NCI-H2107 treated with DMSO at 0.1 percent for 48 hours (cell line): Measurements from ENCODE around the gene PTOV1.
A peak's percentile ranks its signal among the peaks of the same experiment; 100 is the strongest.

ENCODE experiments used
- DNase-seq: peaks from one replicate; lab custom pipeline; 2025; ENCODE audit not compliant: unreplicated experiment; lab: John Stamatoyannopoulos, UW

Gene PTOV1

DNA sequence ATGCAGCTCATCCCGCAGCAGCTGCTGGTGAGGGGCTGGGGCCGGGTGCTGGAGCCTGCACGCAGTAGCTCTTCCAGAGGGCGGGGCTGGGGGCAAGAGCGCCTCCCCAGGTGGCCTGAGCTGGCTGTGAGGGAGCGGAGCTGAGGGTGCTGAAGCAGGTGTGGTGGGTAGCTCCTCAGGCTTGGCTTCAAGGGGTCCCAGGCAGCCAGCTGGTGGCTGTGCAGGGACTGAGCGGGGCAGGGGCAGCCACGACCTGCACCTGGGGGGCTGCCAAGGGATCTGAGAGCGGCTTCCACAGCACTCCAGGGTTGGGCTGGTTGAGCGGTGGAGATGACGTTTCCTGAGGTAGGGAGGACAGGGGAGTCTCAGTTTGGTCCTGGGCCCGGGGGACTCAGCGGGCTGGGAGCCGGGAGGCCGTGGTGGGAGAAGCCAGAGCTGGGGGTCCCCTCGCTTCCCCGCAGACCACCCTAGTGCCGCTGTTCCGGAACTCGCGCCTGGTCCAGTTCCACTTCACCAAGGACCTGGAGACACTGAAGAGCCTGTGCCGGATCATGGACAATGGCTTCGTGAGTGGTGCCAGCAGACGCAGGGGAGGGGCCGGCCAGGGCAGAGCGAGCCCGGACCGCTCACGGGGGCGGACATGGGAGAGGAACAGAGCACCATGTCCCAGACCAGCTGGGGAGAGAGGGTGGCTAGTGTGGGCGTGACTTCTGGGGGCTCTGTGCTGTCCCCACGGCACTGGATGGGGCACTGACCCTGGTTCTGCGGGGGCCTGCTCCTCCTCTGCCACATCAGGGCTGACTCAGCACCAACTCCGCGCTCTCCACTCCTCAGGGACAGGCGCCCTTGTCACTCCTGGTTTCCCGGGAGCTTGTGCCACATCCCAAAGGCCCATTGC, 7.4 kb downstream of the PTOV1 start:
- no peak for DNase-seq

- DNase-seq = no peak
Observed at GRCh38 chr19:49859682-49860335, 8.8 kb downstream of the PTOV1 start.

DNA sequence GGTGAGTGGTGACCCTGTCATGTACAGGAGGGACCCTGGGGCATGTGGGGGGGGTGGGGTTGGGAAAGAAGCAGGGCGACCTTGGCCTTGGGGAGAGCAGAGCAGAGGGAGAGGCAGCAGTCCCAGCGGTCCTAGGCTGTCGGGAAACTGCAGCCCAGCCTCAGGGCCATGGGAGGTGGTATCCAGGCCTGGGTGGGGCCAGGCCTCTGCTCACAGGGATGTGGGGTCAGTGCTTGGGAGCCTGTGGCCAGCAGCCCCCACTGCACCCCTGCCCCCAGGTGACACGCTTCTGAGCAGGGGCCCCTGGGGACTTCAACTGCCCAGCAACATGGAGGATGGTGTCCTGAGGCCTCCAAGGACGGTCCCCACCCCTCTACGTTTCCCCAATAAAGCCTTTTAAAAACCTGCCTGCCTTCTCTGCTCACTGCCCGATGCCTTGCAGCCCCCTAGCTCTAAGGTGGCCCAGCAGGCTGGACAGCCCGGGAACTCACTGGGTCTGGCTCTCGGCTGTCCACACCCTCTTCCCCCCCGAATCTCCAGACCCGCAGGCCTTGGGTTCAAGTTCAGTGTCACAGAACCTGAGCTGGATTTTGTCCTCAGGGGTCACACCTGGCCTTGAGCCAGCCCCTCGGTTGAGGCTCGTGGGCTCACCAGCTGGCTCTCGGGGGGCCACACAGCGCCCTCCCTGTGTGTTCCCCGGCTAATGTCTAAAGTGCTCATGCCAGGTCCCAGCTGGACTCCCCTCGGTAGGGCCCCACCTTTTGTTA, 9.6 kb downstream of the PTOV1 start:
- DNase-seq = no peak

DNA sequence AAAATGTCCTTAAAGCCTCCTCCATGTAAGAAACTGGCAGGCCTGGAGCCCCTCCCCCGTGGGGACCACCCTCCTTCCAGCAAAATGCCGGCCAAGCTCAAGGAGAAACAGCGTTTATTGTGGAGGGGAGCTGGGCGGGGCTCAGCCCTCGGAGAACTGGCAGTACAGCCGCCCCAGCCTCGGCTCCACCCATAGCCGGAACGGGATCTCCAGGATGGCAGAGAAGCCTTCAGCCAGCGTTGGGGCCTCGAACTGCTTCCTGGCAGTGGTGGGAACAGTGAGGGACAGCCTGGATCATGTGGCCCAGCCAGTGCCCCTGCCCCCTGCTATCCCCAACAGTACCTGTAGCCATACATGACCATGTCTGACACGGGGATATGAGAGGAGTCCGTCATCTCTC, 10.1 kb downstream of the PTOV1 start:
- DNase-seq = no peak

GRCh38 chr19:49861541-49862378, 10.8 kb downstream of the PTOV1 start:
- DNase-seq = peak; percentile 39

GRCh38 chr19:49862391-49863253, 11.7 kb downstream of the PTOV1 start:
- no peak for DNase-seq

DNA sequence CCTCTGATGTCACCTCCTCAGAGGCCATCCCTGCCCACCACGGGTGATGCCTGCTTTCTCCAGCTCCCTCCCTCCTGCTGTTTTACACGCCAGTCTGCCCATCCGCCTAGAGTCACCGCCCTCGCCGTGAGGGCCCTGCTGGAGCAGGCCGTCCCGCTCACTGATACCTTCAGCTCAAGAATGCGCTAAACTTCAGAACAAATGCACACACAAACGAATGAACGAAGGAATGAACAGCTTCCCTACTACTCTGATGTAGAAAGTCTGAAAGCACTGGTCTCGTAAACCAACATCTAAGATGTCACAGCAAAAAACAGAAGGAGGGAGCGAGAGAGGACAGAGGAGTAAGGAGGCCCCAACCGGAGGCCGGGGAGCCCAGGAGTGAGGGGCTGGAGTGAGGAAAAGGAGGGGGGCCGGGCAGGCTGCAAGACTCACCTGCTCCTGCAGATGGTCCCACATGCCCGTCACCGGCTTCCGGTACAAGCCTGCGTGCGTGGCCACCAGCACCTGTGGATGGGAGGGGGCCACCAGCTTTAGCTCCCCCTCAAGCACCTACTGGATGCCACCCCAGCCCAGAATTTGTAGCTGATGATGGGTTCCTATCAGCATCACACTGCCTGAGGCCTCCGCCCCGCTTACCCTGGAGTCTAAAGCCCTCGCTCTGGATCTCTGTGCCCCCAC, 12.4 kb downstream of the PTOV1 start:
- no peak for DNase-seq

DNA sequence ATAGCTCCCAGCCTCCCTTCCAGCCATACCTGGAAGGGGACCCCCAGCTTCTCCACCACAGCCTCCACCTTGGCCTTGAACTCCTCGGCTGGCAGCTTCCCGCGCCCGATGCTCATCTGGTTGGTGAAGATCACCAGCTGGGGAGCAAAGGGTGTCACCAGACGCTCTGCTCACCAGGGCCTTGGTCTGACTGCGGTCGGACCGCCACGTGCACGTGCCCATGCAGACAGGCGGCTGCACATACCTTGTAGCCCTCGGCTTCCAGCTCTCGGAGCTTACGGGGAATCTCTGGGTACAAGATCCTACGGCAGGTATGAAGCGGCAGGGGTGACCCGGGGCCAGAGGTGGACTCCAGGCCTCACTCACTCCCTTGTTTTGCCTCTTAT, 13.0 kb downstream of the PTOV1 start:
- DNase-seq = no peak

GRCh38 chr19:49864890-49865289, 13.9 kb downstream of the PTOV1 start:
- DNase-seq = no peak

DNA sequence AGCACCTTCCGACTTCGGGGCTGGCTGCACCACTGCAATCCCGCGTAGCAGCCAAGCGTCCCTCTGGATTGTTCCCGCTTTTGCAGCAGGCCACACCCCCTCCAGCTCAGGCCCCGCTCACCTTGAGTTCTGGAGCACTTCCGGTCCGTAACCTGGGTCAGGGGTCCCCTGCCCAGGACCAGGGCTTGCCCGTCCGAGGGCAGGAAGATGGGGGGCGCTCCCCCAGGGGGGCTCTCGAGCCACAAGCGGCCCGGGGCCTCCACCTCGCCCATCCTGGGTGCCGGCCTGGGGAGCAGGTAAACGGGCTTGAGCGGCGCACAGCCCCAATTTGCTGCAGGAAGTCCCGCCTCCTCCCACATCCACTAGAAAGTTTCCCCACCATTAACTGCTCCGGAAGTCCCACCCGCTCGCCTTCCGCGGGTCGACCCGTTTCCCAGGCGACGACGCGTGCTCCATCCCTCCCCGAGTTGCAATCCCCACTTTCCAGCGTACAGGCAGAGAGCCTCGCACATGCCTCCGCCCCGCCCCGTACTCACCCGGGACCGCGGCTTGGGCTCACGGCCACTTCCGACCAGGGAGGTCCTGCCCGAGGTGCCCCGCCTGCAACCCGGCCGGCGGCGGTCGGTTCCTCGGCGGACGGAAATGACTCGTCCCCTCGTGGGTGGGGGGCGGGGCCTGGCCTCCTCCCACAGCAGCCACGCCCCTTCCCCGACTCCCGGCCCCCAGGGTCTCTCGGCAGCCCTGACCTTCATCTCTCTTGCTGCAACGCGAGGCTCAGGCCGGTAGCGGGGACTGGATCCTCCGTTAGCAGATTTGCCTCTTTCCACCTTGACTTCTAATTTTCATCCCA, 16.2 kb downstream of the PTOV1 start, which contains the start of gene PNKP:
Gene PNKP (minus strand): TSS at position 644 of the 850 bp plus-strand sequence. CDS start 372 bp downstream, at position 272.
- peak; percentile 73 for DNase-seq

DNA sequence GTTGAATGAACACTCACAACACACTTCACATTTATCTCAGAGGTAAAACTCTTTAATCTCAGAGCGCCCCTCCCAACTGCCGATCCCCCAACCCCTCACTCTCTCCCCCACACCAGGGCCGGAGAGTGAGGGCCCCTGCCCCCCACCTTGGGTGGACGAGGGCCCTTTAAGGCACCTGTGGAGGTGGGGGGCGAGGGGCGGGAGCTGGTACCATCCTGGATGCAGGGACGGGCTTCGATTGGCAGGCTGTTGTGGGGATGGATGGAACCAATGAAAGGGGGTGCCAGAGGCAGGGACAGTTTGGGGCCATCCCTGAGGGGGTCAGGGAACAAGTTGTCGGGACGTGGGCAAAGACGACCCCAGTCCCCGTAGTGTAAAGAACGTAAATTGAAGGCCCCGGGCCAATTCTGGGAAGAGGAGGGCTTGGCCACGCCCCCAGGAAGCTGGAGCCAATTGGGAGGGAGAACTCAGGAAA, 18.1 kb downstream of the PTOV1 start:
- no peak for DNase-seq

DNA sequence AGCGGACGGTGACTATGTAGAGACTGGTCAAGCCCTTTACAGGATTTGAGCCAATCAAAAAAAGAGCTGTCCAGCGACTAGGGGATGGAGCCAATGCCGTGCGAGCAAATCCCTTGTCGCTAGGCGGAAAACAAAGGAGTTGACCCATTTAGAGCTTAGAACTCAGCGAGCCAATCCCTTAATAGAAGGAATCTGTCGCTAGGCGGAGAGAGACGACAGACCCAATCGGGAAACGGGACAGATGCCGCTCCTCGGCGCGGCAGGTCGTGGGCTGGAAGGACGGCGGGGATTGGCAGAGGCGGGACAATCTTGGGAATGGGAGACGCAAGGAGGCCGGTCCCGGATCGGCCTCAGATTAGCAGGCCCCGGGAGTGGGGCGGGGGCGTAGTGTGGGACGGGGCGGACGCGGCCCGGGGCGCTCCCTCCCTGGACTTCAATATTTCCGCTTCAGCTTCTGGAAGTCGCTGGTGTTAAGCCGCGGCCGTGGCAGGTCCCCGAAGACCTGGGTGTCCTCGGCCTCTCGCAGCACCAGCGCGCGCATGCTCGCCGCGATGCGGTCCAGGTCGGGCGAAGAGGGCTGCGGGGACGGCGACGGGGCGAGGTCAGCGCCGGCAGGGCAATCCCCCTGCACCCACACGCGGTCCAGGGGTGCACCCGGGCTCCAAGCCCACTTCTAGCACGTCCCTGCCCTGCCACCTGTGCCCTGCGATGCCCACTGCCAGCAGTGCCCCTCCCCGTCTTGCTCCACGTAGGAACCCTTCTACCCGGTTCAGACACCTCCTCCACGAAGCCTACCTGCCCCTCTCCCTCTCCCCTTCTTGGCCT, 18.7 kb downstream of the PTOV1 start:
- DNase-seq = peak; percentile 99

DNA sequence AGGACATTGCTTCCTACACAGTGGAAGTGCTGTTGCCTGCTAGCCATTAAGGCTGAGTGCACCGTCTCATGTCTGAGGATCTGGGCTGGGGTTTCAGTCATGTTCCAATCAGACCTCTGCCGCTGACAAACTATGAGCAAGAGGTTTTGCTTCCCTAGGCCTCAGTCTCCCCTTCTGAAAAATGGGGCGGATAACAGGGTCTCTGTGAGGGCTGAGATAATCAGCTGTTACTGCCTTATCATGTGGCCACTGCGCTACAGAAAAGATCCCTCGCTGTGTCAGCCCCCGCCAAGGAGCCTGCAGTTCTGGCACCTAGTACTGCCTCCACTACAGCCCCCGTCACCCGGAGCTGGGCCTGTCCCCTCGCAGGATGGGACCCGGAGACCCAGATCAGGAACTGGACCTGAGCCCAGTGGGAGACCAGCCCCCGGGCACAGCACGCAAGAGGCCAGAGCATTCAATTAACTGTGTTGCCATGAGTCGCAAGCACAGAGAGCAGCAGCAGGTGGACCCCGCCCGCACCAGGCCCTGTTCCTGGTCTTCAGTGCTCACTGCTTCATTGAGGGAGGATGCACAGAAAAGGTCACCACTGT, 19.4 kb downstream of the PTOV1 start:
- no peak for DNase-seq

DNA sequence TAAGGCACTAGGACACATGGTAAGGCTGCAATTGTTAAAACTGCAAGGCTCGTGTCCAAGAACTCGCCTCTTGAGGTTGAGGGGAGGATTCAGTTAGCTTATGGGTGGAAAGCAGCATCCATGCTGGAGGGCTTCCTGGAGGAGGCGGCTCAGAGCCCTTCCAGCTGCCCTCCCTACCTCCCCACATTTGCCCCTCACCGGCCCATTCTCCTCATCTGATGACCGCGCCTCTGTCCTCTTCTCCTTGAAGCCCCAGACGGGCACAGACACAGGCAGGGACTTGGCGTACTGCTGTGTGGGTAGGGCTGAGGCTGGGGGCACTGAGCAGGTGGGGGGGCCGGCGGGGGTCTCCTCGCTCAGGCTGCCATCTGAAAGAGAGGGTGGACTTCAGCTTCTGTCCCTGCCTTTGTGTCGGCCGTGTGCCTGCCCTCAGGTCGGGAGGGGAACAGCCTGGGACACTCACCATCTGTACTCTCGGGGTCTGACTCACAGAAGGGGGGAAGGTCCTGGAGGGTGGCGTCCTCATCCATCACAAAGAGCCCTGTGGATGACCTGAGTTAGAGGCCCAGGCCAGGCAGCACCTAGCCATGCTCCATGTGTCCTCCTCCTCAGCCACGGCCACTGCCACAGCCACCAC, 20.5 kb downstream of the PTOV1 start:
- DNase-seq = no peak

DNA sequence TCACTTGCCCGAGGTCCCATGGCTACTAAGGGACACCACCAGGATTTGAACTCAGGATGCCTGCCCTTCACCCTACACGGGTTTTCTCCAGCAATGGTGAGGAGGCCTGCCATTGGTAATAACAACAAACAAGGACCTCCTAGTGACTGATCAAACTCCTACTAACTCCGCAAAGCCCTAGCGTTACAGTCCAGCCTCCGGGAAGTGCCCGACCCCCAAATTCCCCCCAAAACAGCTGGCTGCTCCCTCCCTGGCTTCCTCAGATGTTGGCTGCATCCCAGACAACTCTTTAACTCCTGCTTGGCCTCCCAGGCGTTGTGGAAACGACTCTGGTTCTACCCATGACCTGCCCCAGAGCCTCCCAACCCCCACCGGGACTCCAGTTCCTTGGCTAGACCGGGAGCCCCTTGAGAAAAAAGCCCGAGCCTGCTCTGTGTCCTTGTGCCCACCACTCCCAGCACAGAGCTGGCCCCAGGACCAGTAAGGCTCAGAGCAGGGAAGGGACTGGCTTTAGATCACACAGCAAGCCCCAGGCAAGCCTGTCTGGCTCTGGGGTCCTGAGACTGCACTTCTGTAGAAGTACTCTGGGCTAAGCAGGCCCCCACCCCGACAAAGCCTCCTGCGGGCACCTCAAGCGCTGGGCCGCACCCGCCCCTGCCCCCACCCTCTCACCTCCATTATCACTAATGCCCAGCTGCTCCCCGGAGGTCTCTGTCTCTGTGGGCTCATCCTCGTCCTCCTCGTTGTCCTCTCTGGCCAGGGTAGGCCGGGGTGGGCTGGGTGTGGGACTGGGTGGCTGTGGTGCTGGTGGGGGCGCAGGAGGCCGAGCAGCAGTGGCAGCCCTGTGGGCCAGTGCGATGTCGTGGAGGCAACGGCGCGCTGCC, 21.5 kb downstream of the PTOV1 start:
- DNase-seq = no peak
